Measurements from ENCODE around the gene PLCB1. TPM values are rescaled to one million over a fixed set of nuclear protein-coding genes. Genes with fewer than 3 reads are reported as not detected.

The PLCB1 gene
- total and polyA plus RNA-seq, 2 experiments from 2014 or later: 14.9 to 20.7 TPM

- TF ChIP-seq EZH2phosphoT487 (IDR thresholded peaks at IDR 0.05; ENCODE audit: unreplicated experiment): no peak
- no peak for TF ChIP-seq ETS1 (IDR thresholded peaks at IDR 0.05)
- Histone ChIP-seq H3K4me3 (no peak overlapping the region), H3K4me1 (ENCODE audit: insufficient read depth) (no peaks in the 10 kb centered on the region), H3K27me3 (ENCODE audit: insufficient read depth) (no peaks in the 10 kb centered on the region), H3K4me2 (no peak overlapping the region), H3K36me3 (ENCODE audit: insufficient read depth) (no peaks in the 10 kb centered on the region), H3K27ac (ENCODE audit: low read depth) (no peak overlapping the region), H3F3A (replicated peaks; ENCODE audit: low read depth) (no peaks in the 10 kb centered on the region), H3K9me2 (ENCODE audit: insufficient read depth) (no peaks in the 10 kb centered on the region), H2AFZ (no peak overlapping the region), H3K79me2 (replicated peaks; ENCODE audit: insufficient read depth) (no peaks in the 10 kb centered on the region), H4K20me1 (replicated peaks; ENCODE audit: insufficient read depth) (no peaks in the 10 kb centered on the region)
- Mint-ChIP-seq H3K4me3 (no peak overlapping the region), H3K9me3 (no peaks in the 10 kb centered on the region), H3K27ac (no peak overlapping the region), H3K36me3 (ENCODE audit: low read depth) (no peaks in the 10 kb centered on the region), H3K4me1 (no peaks in the 10 kb centered on the region), H3K27me3 (ENCODE audit: insufficient read depth, low read depth, poor library complexity) (no peaks in the 10 kb centered on the region)
- ATAC-seq (no peak), DNase-seq (ENCODE audit: low spot score) (no peak)
Measured at GRCh38 chr20:8726460-8726859, 594.4 kb downstream of the PLCB1 start.

GRCh38 chr20:8735014-8735413 lies 602.9 kb downstream of the PLCB1 start:
- Histone ChIP-seq H2AFZ (no peak overlapping the region), H3K4me2 (no peak overlapping the region), H3F3A (replicated peaks; ENCODE audit: low read depth) (no peaks in the 10 kb centered on the region), H3K36me3 (ENCODE audit: insufficient read depth) (no peaks in the 10 kb centered on the region), H3K27ac (ENCODE audit: low read depth) (no peak overlapping the region), H3K9me2 (ENCODE audit: insufficient read depth) (0 out of 2 replicates have a peak, but pooled peaks cover 3% of the 10 kb centered on the region), H3K27me3 (ENCODE audit: insufficient read depth) (no peaks in the 10 kb centered on the region), H3K4me3 (no peak overlapping the region), H3K4me1 (ENCODE audit: insufficient read depth) (no peaks in the 10 kb centered on the region), H3K79me2 (replicated peaks; ENCODE audit: insufficient read depth) (no peaks in the 10 kb centered on the region), H4K20me1 (replicated peaks; ENCODE audit: insufficient read depth) (no peaks in the 10 kb centered on the region)
- ATAC-seq (no peak), DNase-seq (ENCODE audit: low spot score) (no peak)
- Mint-ChIP-seq H3K27ac (no peak overlapping the region), H3K27me3 (ENCODE audit: insufficient read depth, low read depth, poor library complexity) (no peaks in the 10 kb centered on the region), H3K4me1 (no peaks in the 10 kb centered on the region), H3K4me3 (no peak overlapping the region), H3K36me3 (ENCODE audit: low read depth) (no peaks in the 10 kb centered on the region), H3K9me3 (no peaks in the 10 kb centered on the region)
- TF ChIP-seq ZNF331 (CRISPR knock-in tag; IDR thresholded peaks at IDR 0.05; ENCODE audit: low read depth) (no peak), POLR2AphosphoS5 (IDR thresholded peaks at IDR 0.05; ENCODE audit: low read depth) (no peak), ETS1 (IDR thresholded peaks at IDR 0.05) (no peak), EZH2phosphoT487 (IDR thresholded peaks at IDR 0.05; ENCODE audit: unreplicated experiment) (no peak), STAT1 (IDR thresholded peaks at IDR 0.05; ENCODE audit: unreplicated experiment) (no peak), JUNB (IDR thresholded peaks at IDR 0.05; ENCODE audit: unreplicated experiment) (no peak), REST (IDR thresholded peaks at IDR 0.05; ENCODE audit: unreplicated experiment) (no peak), ZNF114 (CRISPR knock-in tag; IDR thresholded peaks at IDR 0.05) (no peak), ZNF462 (CRISPR knock-in tag; IDR thresholded peaks at IDR 0.05) (no peak), CREB1 (CRISPR knock-in tag; IDR thresholded peaks at IDR 0.05; ENCODE audit: low read depth) (no peak)
